IMR-90 (cell line): ENCODE measurements around the gene MAGI2. TPM values are rescaled to one million over a fixed set of nuclear protein-coding genes. Genes with fewer than 3 reads are reported as not detected.
A peak's percentile ranks its signal among the peaks of the same experiment; 100 is the strongest.

Source experiments
- ATAC-seq: fragments of 200-7000 bp; cut with Tn5 transposase; 2 replicates; pipeline ENCODE4 v1.9.1; 2020; ENCODE audit warnings: low read depth, mild to moderate bottlenecking, moderate library complexity
- BruUV-seq: library from RNA; stranded (reverse); fragments of 400-500 nt; replicated peaks from 2 replicates; lab custom pipeline; 2021; lab: Mats Ljungman, UMichigan
- CTCF ChIA-PET: fragments of 300-600 bp; formaldehyde crosslinking; extraction: SDS; loops from one replicate; lab custom pipeline; 2021; ENCODE audit warnings: antibody characterized with exemption; lab: Yijun Ruan, JAX
- POLR2A ChIA-PET: fragments of 300-600 bp; sonication (Branson Sonifier 250); formaldehyde crosslinking; loops from one replicate; lab custom pipeline; 2022; ENCODE audit warnings: antibody characterized with exemption; ENCODE audit not compliant: unreplicated experiment; lab: Charles Lee
- DNase-seq: peaks from one replicate; pipeline ENCODE4 v3.0.0; 2013
- H2AFZ ChIP-seq: replicated peaks from 2 replicates; pipeline ENCODE3; 2013; ENCODE audit warnings: low read length, mild to moderate bottlenecking; ENCODE audit not compliant: poor library complexity
- H2AK5ac ChIP-seq: 2 replicates; pipeline ENCODE4 v1.6.1; 2013; ENCODE audit warnings: low read depth, low read length, inconsistent platforms
- H2AK9ac ChIP-seq: replicated peaks from 2 replicates; pipeline ENCODE3; 2013; ENCODE audit warnings: mild to moderate bottlenecking, low read depth, low read length, moderate library complexity; ENCODE audit not compliant: poor library complexity
- H2BK120ac ChIP-seq: 2 replicates; pipeline ENCODE4 v1.6.1; 2013; ENCODE audit warnings: low read depth, low read length, inconsistent platforms
- H2BK15ac ChIP-seq: 3 replicates; pipeline ENCODE4 v1.6.1; 2013; ENCODE audit warnings: low read depth, low read length, inconsistent platforms
- H2BK20ac ChIP-seq: 2 replicates; pipeline ENCODE4 v1.6.1; 2013; ENCODE audit warnings: low read depth, mild to moderate bottlenecking, inconsistent platforms, low read length, moderate library complexity
- H2BK5ac ChIP-seq: 2 replicates; pipeline ENCODE4 v1.6.1; 2013; ENCODE audit warnings: mild to moderate bottlenecking, low read depth, low read length, inconsistent platforms; ENCODE audit not compliant: poor library complexity, severe bottlenecking
- H3K14ac ChIP-seq: replicated peaks from 2 replicates; pipeline ENCODE4 v1.6.1; 2013; ENCODE audit warnings: low read depth, low read length, inconsistent platforms
- H3K18ac ChIP-seq: 2 replicates; pipeline ENCODE4 v1.6.1; 2013; ENCODE audit warnings: low read depth, low read length, control low read depth
- H3K23ac ChIP-seq: 2 replicates; pipeline ENCODE4 v1.6.1; 2013; ENCODE audit warnings: low read depth, low read length, inconsistent platforms
- H3K27ac ChIP-seq: 2 replicates; pipeline ENCODE4 v1.5.1; 2013; ENCODE audit warnings: mild to moderate bottlenecking, control low read depth, low read length; ENCODE audit not compliant: insufficient read depth
- H3K27me3 ChIP-seq: 2 replicates; pipeline ENCODE4 v1.6.1; 2013; ENCODE audit warnings: low read length; ENCODE audit not compliant: control insufficient read depth, insufficient read depth
- H3K36me3 ChIP-seq: 2 replicates; pipeline ENCODE4 v1.6.1; 2013; ENCODE audit warnings: low read length, mixed read lengths; ENCODE audit not compliant: control insufficient read depth, insufficient read depth
- H3K4ac ChIP-seq: 2 replicates; pipeline ENCODE4 v1.6.1; 2013; ENCODE audit warnings: low read depth, low read length, inconsistent platforms
- H3K4me1 ChIP-seq: 2 replicates; pipeline ENCODE4 v1.6.1; 2013; ENCODE audit warnings: low read length, mixed read lengths; ENCODE audit not compliant: control insufficient read depth, insufficient read depth
- H3K4me2 ChIP-seq: 2 replicates; pipeline ENCODE4 v1.6.1; 2013; ENCODE audit warnings: low read depth, mild to moderate bottlenecking, control low read depth, low read length, moderate library complexity
- H3K4me3 ChIP-seq: 2 replicates; pipeline ENCODE4 v1.5.1; 2013; ENCODE audit warnings: low read depth, mild to moderate bottlenecking, control low read depth, low read length, moderate library complexity; ENCODE audit not compliant: insufficient read depth
- H3K56ac ChIP-seq: 2 replicates; pipeline ENCODE4 v1.6.1; 2013; ENCODE audit warnings: low read length, inconsistent platforms; ENCODE audit not compliant: insufficient read depth; ENCODE audit errors: extremely low read depth
- H3K79me1 ChIP-seq, 2 experiments: 2 replicates each; pipeline ENCODE4 v1.6.1; 2013; ENCODE audit warnings: low read length in 2 of 2, inconsistent platforms in 1 of 2, low read depth in 1 of 2
- H3K9ac ChIP-seq: 2 replicates; pipeline ENCODE4 v1.6.1; 2013; ENCODE audit warnings: low read depth, low read length, control low read depth
- H3K9me1 ChIP-seq: 2 replicates; pipeline ENCODE4 v1.6.1; 2013; ENCODE audit warnings: low read length, inconsistent platforms; ENCODE audit not compliant: insufficient read depth
- H3K9me3 ChIP-seq: 2 replicates; pipeline ENCODE4 v1.6.1; 2013; ENCODE audit warnings: low read length; ENCODE audit not compliant: control insufficient read depth, insufficient read depth
- H4K20me1 ChIP-seq: 2 replicates; pipeline ENCODE4 v1.6.1; 2013; ENCODE audit warnings: low read length, inconsistent platforms; ENCODE audit not compliant: insufficient read depth
- H4K5ac ChIP-seq: 2 replicates; pipeline ENCODE4 v1.6.1; 2013; ENCODE audit warnings: mild to moderate bottlenecking, low read depth, low read length, control low read depth
- H4K8ac ChIP-seq, 2 experiments: 2 replicates each; pipeline ENCODE4 v1.6.1; 2013; ENCODE audit warnings: low read depth in 2 of 2, low read length in 2 of 2, control low read depth in 1 of 2, inconsistent platforms in 1 of 2
- H4K91ac ChIP-seq: 2 replicates; pipeline ENCODE4 v1.6.1; 2013; ENCODE audit warnings: low read depth, low read length, inconsistent platforms; ENCODE audit not compliant: insufficient read depth
- BHLHE40 ChIP-seq: fragments of 150-350 bp; IDR thresholded peaks from 2 replicates; pipeline ENCODE4 v1.6.1; 2016; ENCODE audit warnings: mild to moderate bottlenecking, low read depth, low read length
- CEBPB ChIP-seq: IDR thresholded peaks from 2 replicates; pipeline ENCODE4 v1.6.1; 2012; ENCODE audit warnings: low read depth, low read length, improper control_type of control experiment
- CHD1 ChIP-seq: IDR thresholded peaks from 2 replicates; pipeline ENCODE4 v1.6.1; 2012; ENCODE audit warnings: low read depth, low read length, improper control_type of control experiment
- FOS ChIP-seq: fragments of 150-350 bp; IDR thresholded peaks from 2 replicates; pipeline ENCODE4 v1.6.1; 2016; ENCODE audit warnings: low read depth, low read length
- MAFK ChIP-seq: IDR thresholded peaks from 2 replicates; pipeline ENCODE4 v1.6.1; 2012; ENCODE audit warnings: low read depth, low read length, improper control_type of control experiment
- MAZ ChIP-seq: IDR thresholded peaks from 2 replicates; pipeline ENCODE4 v1.6.1; 2012; ENCODE audit warnings: low read depth, mild to moderate bottlenecking, low read length, improper control_type of control experiment, moderate library complexity, borderline replicate concordance
- MXI1 ChIP-seq: IDR thresholded peaks from 2 replicates; pipeline ENCODE4 v1.6.1; 2012; ENCODE audit warnings: low read depth, mild to moderate bottlenecking, low read length, moderate library complexity, borderline replicate concordance
- NFE2L2 ChIP-seq: fragments of 150-350 bp; IDR thresholded peaks from 2 replicates; pipeline ENCODE4 v1.6.1; 2016; ENCODE audit warnings: low read depth, mild to moderate bottlenecking, low read length
- POLR2A ChIP-seq: IDR thresholded peaks from 2 replicates; pipeline ENCODE4 v1.6.1; 2012; ENCODE audit warnings: mild to moderate bottlenecking, low read depth, low read length
- RAD21 ChIP-seq: IDR thresholded peaks from 2 replicates; pipeline ENCODE4 v1.6.1; 2012; ENCODE audit warnings: low read length, improper control_type of control experiment
- RCOR1 ChIP-seq: IDR thresholded peaks from 2 replicates; pipeline ENCODE4 v1.6.1; 2012; ENCODE audit warnings: mild to moderate bottlenecking, low read length, improper control_type of control experiment; ENCODE audit not compliant: insufficient replicate concordance
- RFX5 ChIP-seq: IDR thresholded peaks from 2 replicates; pipeline ENCODE4 v1.8.0; 2012; ENCODE audit warnings: low read depth, mild to moderate bottlenecking, low read length, moderate library complexity
- SMC3 ChIP-seq: fragments of 150-350 bp; IDR thresholded peaks from 2 replicates; pipeline ENCODE4 v1.6.1; 2016; ENCODE audit warnings: low read depth, mild to moderate bottlenecking, antibody characterized with exemption, low read length, moderate library complexity
- WGBS, 2 experiments: methylation state at CpG; one replicate each; pipeline versions ENCODE4 v1.1.5 to v1.1.7; 2013; ENCODE audit warnings: missing lambda C conversion rate in 2 of 2; ENCODE audit not compliant: insufficient read length in 1 of 2; ENCODE audit errors: extremely low coverage in 2 of 2; 5-methylcytosine and 5-hydroxymethylcytosine counted together
- dilution Hi-C: fragments of 300-500 bp; cut with HindIII; formaldehyde crosslinking; loops from one replicate; pipeline ENCODE4 v1.14.3; 2018; ENCODE audit warnings: low sequenced_read_pairs; ENCODE audit not compliant: unreplicated experiment
- in situ Hi-C: fragments of 300-500 bp; cut with MboI; formaldehyde crosslinking; loops from 3 replicates; pipeline ENCODE4 v1.14.3; 2019; ENCODE audit warnings: low sequenced_read_pairs, inconsistent platforms, mixed read lengths
- intact Hi-C: fragments of 100-400 bp; cut with micrococcal nuclease; formaldehyde crosslinking; loops from 2 replicates; pipeline ENCODE4 v1.10.0; 2022
- polyA plus RNA-seq, 3 experiments: library from polyadenylated mRNA; depleted of rRNA; stranded (reverse); fragments of >200 nt; gene quantifications; 2 replicates each; pipeline ENCODE4 v1.2.3, GENCODE V29; 2012; ENCODE audit warnings: low replicate concordance in 1 of 3
- total RNA-seq: library from RNA; depleted of rRNA; stranded (reverse); fragments of >200 nt; gene quantifications from 2 replicates; pipeline ENCODE4 v1.2.3, GENCODE V29; 2012
- TF ChIP-seq, protein P1 (sequence below): fragments of 150-350 bp; IDR thresholded peaks from 2 replicates; pipeline ENCODE4 v1.6.1; 2017; ENCODE audit warnings: mild to moderate bottlenecking, antibody characterized with exemption, low read length, low read depth
- TF ChIP-seq, protein P2 (sequence below): conservative IDR thresholded peaks from 2 replicates; pipeline ENCODE4 v1.5.1; 2012; ENCODE audit warnings: mild to moderate bottlenecking, low read depth, low read length, improper control_type of control experiment
- TF ChIP-seq, protein P3 (sequence below): fragments of 150-350 bp; IDR thresholded peaks from 2 replicates; pipeline ENCODE4 v1.6.1; 2016; ENCODE audit warnings: low read depth, mild to moderate bottlenecking, low read length, moderate library complexity, borderline replicate concordance

Gene MAGI2
- total and polyA plus RNA-seq, 2 of the 4 experiments (the other 2 are of a cell fraction), result 2.5 to 17.9 TPM

DNA sequence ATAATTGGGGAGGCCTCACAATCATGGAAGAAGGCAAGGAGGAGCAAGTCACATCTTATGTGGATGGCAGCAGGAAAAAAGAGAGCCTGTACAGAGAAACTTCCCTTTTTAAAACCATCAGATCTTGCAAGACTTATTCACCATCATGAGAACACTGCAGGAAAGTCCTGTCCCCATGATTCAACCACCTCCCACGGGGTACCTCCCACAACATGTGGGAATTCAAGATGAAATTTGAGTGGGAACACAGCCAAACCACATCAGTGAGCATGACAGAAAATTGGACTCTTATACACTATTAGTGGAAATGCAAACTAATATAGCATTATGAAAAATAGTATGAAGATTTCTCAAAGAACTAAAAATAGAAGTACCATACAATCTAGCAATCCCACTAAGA, 271.2 kb downstream of the MAGI2 start:
- dilution Hi-C loops, result no loop called here
- Histone ChIP-seq H3K14ac (no peak overlapping the region; the same call in 1 of the 2 replicates), H3K27ac (no peak overlapping the region), H3K4ac (no peak overlapping the region), H4K20me1 (no peaks in the 10 kb centered on the region), H2BK120ac (no peak overlapping the region), H2BK15ac (no peak overlapping the region), H2AK9ac (no peak overlapping the region), H4K91ac (no peak overlapping the region), H3K9ac (no peak overlapping the region), H3K4me2 (no peak overlapping the region), H3K4me1 (no peaks in the 10 kb centered on the region), H3K9me1 (no peaks in the 10 kb centered on the region), H3K18ac (no peak overlapping the region), H3K4me3 (no peak overlapping the region), H3K79me1 (peaks cover 0 to 7% of the 10 kb centered on the region in 2 experiments; a peak in 2 of 4 replicates), H3K36me3 (no peaks in the 10 kb centered on the region), H2AK5ac (no peak overlapping the region), H4K5ac (no peak overlapping the region), H2BK20ac (no peak overlapping the region), H3K9me3 (no peaks in the 10 kb centered on the region), H3K23ac (no peak overlapping the region), H2BK5ac (no peak overlapping the region), H4K8ac (no peak overlapping the region), H2AFZ (no peak overlapping the region), H3K27me3 (no peaks in the 10 kb centered on the region), H3K56ac (no peak overlapping the region)
- CTCF ChIA-PET, result no interaction called here
- POLR2A ChIA-PET, result no interaction called here
- WGBS, 2 experiments, result no CpG with 5 or more reads among the region's 1 CpG
- no TSS peak for BruUV-seq
- no peak for ATAC-seq
- peak; percentile 90 for DNase-seq
- TF ChIP-seq, protein P1, sequence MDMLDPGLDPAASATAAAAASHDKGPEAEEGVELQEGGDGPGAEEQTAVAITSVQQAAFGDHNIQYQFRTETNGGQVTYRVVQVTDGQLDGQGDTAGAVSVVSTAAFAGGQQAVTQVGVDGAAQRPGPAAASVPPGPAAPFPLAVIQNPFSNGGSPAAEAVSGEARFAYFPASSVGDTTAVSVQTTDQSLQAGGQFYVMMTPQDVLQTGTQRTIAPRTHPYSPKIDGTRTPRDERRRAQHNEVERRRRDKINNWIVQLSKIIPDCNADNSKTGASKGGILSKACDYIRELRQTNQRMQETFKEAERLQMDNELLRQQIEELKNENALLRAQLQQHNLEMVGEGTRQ, result no peak
- TF ChIP-seq MAFK, result no peak
- TF ChIP-seq, protein P2, sequence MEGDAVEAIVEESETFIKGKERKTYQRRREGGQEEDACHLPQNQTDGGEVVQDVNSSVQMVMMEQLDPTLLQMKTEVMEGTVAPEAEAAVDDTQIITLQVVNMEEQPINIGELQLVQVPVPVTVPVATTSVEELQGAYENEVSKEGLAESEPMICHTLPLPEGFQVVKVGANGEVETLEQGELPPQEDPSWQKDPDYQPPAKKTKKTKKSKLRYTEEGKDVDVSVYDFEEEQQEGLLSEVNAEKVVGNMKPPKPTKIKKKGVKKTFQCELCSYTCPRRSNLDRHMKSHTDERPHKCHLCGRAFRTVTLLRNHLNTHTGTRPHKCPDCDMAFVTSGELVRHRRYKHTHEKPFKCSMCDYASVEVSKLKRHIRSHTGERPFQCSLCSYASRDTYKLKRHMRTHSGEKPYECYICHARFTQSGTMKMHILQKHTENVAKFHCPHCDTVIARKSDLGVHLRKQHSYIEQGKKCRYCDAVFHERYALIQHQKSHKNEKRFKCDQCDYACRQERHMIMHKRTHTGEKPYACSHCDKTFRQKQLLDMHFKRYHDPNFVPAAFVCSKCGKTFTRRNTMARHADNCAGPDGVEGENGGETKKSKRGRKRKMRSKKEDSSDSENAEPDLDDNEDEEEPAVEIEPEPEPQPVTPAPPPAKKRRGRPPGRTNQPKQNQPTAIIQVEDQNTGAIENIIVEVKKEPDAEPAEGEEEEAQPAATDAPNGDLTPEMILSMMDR, result no peak
- TF ChIP-seq MXI1, result no peak
- no peak for TF ChIP-seq RFX5
- TF ChIP-seq POLR2A, result no peak
- no peak for TF ChIP-seq SMC3
- TF ChIP-seq, protein P3, sequence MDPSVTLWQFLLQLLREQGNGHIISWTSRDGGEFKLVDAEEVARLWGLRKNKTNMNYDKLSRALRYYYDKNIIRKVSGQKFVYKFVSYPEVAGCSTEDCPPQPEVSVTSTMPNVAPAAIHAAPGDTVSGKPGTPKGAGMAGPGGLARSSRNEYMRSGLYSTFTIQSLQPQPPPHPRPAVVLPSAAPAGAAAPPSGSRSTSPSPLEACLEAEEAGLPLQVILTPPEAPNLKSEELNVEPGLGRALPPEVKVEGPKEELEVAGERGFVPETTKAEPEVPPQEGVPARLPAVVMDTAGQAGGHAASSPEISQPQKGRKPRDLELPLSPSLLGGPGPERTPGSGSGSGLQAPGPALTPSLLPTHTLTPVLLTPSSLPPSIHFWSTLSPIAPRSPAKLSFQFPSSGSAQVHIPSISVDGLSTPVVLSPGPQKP, result no peak
- no peak for TF ChIP-seq CHD1
- no peak for TF ChIP-seq MAZ
- TF ChIP-seq NFE2L2, result no peak
- TF ChIP-seq RCOR1, result no peak
- TF ChIP-seq CEBPB, result no peak
- no peak for TF ChIP-seq BHLHE40
- TF ChIP-seq FOS, result no peak
- no peak for TF ChIP-seq RAD21
- in situ Hi-C loops, result no loop called here
- intact Hi-C loops, result no loop called here
